B cell (primary cell): ENCODE data around the gene IFNK. TPM values are rescaled to one million over a fixed set of nuclear protein-coding genes. Genes with fewer than 3 reads are reported as not detected.

Source experiments
- ATAC-seq: fragments of 200-7000 bp; cut with Tn5 transposase; one replicate; pipeline ENCODE4 v1.10.0; 2021; ENCODE audit warnings: low read depth, mild to moderate bottlenecking, moderate number of reproducible peaks, moderate library complexity
- CTCF ChIA-PET: fragments of 350-600 bp; sonication (Branson Sonifier 250); formaldehyde crosslinking; loops from one replicate; lab custom pipeline; 2021; ENCODE audit warnings: antibody characterized with exemption, inconsistent platforms; lab: Charles Lee
- POLR2A ChIA-PET: fragments of 350-600 bp; sonication (Branson Sonifier 250); formaldehyde crosslinking; loops from one replicate; lab custom pipeline; 2021; ENCODE audit warnings: antibody characterized with exemption; lab: Charles Lee
- DNase-seq: peaks from one replicate; pipeline ENCODE4 v3.0.0; 2013
- H2AFZ ChIP-seq: 2 replicates; pipeline ENCODE4 v1.6.1; 2012; ENCODE audit warnings: mild to moderate bottlenecking, low read depth, low read length; ENCODE audit not compliant: insufficient read depth, poor library complexity, severe bottlenecking
- H3K27ac ChIP-seq, 2 donors: 1 replicate in 1 of 2; 2 replicates in 1 of 2; pipeline ENCODE4 v1.5.1; 2012 to 2013; ENCODE audit warnings: low read length in 2 of 2, mild to moderate bottlenecking in 2 of 2, moderate library complexity in 1 of 2
- H3K27me3 ChIP-seq, 4 experiments: fragments of 200-600 bp in 1 of 4; sonication (generic) in 1 of 4; replicated peaks in 1 of 4; 1 replicate in 2 of 4; 2 replicates in 2 of 4; pipeline versions ENCODE4 v1.6.1 to v1.7.0; 2013 to 2016; ENCODE audit warnings: low read length in 3 of 4, mild to moderate bottlenecking in 2 of 4, mixed read lengths in 1 of 4, moderate library complexity in 1 of 4; ENCODE audit not compliant: insufficient read depth in 4 of 4, control insufficient read depth in 3 of 4; ENCODE audit errors: control extremely low read depth in 1 of 4
- H3K36me3 ChIP-seq, 2 experiments: replicated peaks in 1 of 2; 1 replicate in 1 of 2; 2 replicates in 1 of 2; pipeline versions ENCODE4 v1.6.1 to v1.7.1; 2013; ENCODE audit warnings: low read length in 1 of 2; ENCODE audit not compliant: insufficient read depth in 2 of 2, control insufficient read depth in 1 of 2; ENCODE audit errors: control extremely low read depth in 1 of 2, extremely low read depth in 1 of 2
- H3K4me1 ChIP-seq, 2 donors: fragments of 200-600 bp in 1 of 2; sonication (generic) in 1 of 2; 1 replicate in 1 of 2; 2 replicates in 1 of 2; pipeline versions ENCODE4 v1.5.1 to v1.6.1; 2013 to 2017; ENCODE audit warnings: low read length in 2 of 2; ENCODE audit not compliant: control insufficient read depth in 2 of 2, insufficient read depth in 2 of 2
- H3K4me2 ChIP-seq: replicated peaks from 2 replicates; pipeline ENCODE3; 2012; ENCODE audit warnings: mild to moderate bottlenecking, low read depth, low read length; ENCODE audit not compliant: poor library complexity, severe bottlenecking
- H3K4me3 ChIP-seq, 5 experiments: fragments of 200-600 bp in 1 of 5; sonication (generic) in 1 of 5; 1 replicate in 3 of 5; 2 replicates in 2 of 5; pipeline versions ENCODE4 v1.5.1 to v1.7.0; 2011 to 2016; ENCODE audit warnings: low read length in 4 of 5, mild to moderate bottlenecking in 4 of 5, low read depth in 2 of 5, control low read depth in 1 of 5, moderate library complexity in 1 of 5; ENCODE audit not compliant: insufficient read depth in 1 of 5; ENCODE audit errors: control extremely low read depth in 1 of 5, extremely low read depth in 1 of 5
- H3K79me2 ChIP-seq: fragments of 200-600 bp; sonication (generic); one replicate; pipeline ENCODE4 v1.6.0; 2016; ENCODE audit warnings: low read length; ENCODE audit not compliant: control insufficient read depth, insufficient read depth
- H3K9ac ChIP-seq: fragments of 200-600 bp; sonication (generic); 2 replicates; pipeline ENCODE4 v1.6.1; 2017; ENCODE audit warnings: mild to moderate bottlenecking, low read length, moderate library complexity
- H3K9me3 ChIP-seq, 3 donors: one replicate each; pipeline versions ENCODE4 v1.6.1 to v1.7.1; 2013; ENCODE audit warnings: low read length in 2 of 3; ENCODE audit not compliant: control insufficient read depth in 2 of 3, insufficient read depth in 1 of 3; ENCODE audit errors: control extremely low read depth in 1 of 3
- H4K20me1 ChIP-seq: 2 replicates; pipeline ENCODE4 v1.6.0; 2012; ENCODE audit warnings: mild to moderate bottlenecking, low read length; ENCODE audit not compliant: insufficient read depth, control insufficient read depth, poor library complexity, severe bottlenecking
- H3K27ac Mint-ChIP-seq: one replicate; pipeline ENCODE4 v1.8.0; 2021; ENCODE audit warnings: mixed read lengths
- H3K27me3 Mint-ChIP-seq: one replicate; pipeline ENCODE4 v1.8.0; 2021; ENCODE audit warnings: mixed read lengths
- H3K4me1 Mint-ChIP-seq: one replicate; pipeline ENCODE4 v1.8.0; 2021; ENCODE audit warnings: mixed read lengths
- H3K4me3 Mint-ChIP-seq: one replicate; pipeline ENCODE4 v1.8.0; 2021; ENCODE audit warnings: mixed read lengths
- H3K9me3 Mint-ChIP-seq: one replicate; pipeline ENCODE4 v1.8.0; 2022; ENCODE audit warnings: mixed read lengths; ENCODE audit not compliant: insufficient read depth
- EZH2 ChIP-seq: IDR thresholded peaks from 2 replicates; pipeline ENCODE4 v1.6.1; 2012; ENCODE audit warnings: borderline replicate concordance, low read depth, mild to moderate bottlenecking, moderate library complexity, low read length; ENCODE audit not compliant: insufficient read depth, poor library complexity, severe bottlenecking
- WGBS: methylation state at CpG from one replicate; pipeline ENCODE4 v1.1.5; 2013; ENCODE audit warnings: missing lambda C conversion rate; ENCODE audit not compliant: insufficient coverage; 5-methylcytosine and 5-hydroxymethylcytosine counted together
- intact Hi-C: fragments of 100-400 bp; cut with micrococcal nuclease; formaldehyde crosslinking; loops from one replicate; pipeline ENCODE4 v1.10.0; 2022
- polyA plus RNA-seq: library from polyadenylated mRNA; depleted of rRNA; stranded (reverse); fragments of >200 nt; gene quantifications from 2 replicates; pipeline ENCODE4 v1.2.3, GENCODE V29; 2012
- total RNA-seq, 2 donors: library from RNA; stranded (reverse); fragments of 120-200 nt in 1 of 2; gene quantifications; 1 replicate in 1 of 2; 2 replicates in 1 of 2; pipeline versions ENCODE4 v1.2.3 to v1.2.4, GENCODE V29; 2013 to 2022
- TF ChIP-seq, protein P1 (sequence below): fragments of 200-600 bp; IDR thresholded peaks from one replicate; pipeline ENCODE4 v1.8.0; 2022; ENCODE audit warnings: antibody characterized with exemption, mild to moderate bottlenecking

Gene IFNK
- total and polyA plus RNA-seq, 2 donors (not counting 1 experiment from before 2014, with no cell fraction given), result not detected

- WGBS, result 70% methylated on average over 2 of the region's 5 CpGs
- H3K27ac ChIP-seq, result peak overlapping the region; percentile 28 to 60
- no peaks in the 10 kb centered on the region for H3K27me3 ChIP-seq
- peak overlapping the region; percentile 72 for H3K27ac Mint-ChIP-seq
- H3K9me3 Mint-ChIP-seq, result no peaks in the 10 kb centered on the region
- no peak overlapping the region for H3K4me3 ChIP-seq
- peak overlapping the region; percentile 63 for H3K4me3 Mint-ChIP-seq
- ChIA-PET CTCF (interaction anchor here (0.7 to 3.1 kb wide), 9 partner anchors 8 to 159 kb away, joined by 3 to 18 read pairs (median 4); partner anchors contain the start of gene MOB3B), POLR2A (interaction anchor here (0.6 kb wide), 2 partner anchors 17 to 21 kb away, joined by 5 read pairs; no protein-coding TSS in a partner anchor)
- no peaks in the 10 kb centered on the region for H3K27me3 Mint-ChIP-seq
- peaks cover 61% of the 10 kb centered on the region for H3K79me2 ChIP-seq
- H3K4me2 ChIP-seq, result peak overlapping the region; percentile 46
- TF ChIP-seq, protein P1, sequence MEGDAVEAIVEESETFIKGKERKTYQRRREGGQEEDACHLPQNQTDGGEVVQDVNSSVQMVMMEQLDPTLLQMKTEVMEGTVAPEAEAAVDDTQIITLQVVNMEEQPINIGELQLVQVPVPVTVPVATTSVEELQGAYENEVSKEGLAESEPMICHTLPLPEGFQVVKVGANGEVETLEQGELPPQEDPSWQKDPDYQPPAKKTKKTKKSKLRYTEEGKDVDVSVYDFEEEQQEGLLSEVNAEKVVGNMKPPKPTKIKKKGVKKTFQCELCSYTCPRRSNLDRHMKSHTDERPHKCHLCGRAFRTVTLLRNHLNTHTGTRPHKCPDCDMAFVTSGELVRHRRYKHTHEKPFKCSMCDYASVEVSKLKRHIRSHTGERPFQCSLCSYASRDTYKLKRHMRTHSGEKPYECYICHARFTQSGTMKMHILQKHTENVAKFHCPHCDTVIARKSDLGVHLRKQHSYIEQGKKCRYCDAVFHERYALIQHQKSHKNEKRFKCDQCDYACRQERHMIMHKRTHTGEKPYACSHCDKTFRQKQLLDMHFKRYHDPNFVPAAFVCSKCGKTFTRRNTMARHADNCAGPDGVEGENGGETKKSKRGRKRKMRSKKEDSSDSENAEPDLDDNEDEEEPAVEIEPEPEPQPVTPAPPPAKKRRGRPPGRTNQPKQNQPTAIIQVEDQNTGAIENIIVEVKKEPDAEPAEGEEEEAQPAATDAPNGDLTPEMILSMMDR, result no peak
- no peak for TF ChIP-seq EZH2
- DNase-seq (peak; percentile 36), ATAC-seq (no peak)
- H3K4me1 ChIP-seq, result peaks cover 74 to 83% of the 10 kb centered on the region in 2 donors
- H4K20me1 ChIP-seq, result no peaks in the 10 kb centered on the region
- intact Hi-C loops, result loop anchor here (1.0 to 5.0 kb wide), 2 partner anchors 39 to 112 kb away; no protein-coding TSS in a partner anchor
- no peaks in the 10 kb centered on the region for H3K36me3 ChIP-seq
- H3K4me1 Mint-ChIP-seq, result peaks cover 76% of the 10 kb centered on the region
- H3K9ac ChIP-seq, result no peak overlapping the region
- peaks cover 0 to under 1% (median 0%) of the 10 kb centered on the region in 3 donors for H3K9me3 ChIP-seq
- no peak overlapping the region for H2AFZ ChIP-seq
These were observed 34.8 kb upstream of the IFNK start for GRCh38 chr9:27489087-27489876.

DNA sequence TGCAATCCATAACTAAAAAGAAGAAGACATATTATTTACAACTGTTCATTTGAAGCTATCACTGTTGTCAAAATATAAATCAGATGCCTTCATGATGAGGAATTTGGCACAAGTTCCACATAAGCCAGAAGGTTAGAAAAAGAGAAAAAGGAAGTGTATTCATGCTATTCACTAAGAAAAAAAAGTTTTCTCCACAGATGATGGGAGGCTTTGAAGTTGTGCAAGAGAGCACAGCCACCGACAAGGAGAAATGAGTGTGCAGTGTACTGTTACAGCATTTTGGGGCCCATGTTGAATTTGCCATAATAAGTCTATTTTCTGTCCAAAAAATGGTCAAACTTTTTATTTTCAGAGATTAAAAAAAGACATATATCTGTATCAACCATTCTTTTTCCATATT lies 32.9 kb upstream of the IFNK start:
- Mint-ChIP-seq H3K4me3 (peak overlapping the region; percentile 42), H3K4me1 (peaks cover 63% of the 10 kb centered on the region), H3K9me3 (no peaks in the 10 kb centered on the region), H3K27ac (no peak overlapping the region), H3K27me3 (no peaks in the 10 kb centered on the region)
- TF ChIP-seq, protein P1, result no peak
- TF ChIP-seq EZH2, result no peak
- Histone ChIP-seq H2AFZ (no peak overlapping the region), H4K20me1 (no peaks in the 10 kb centered on the region), H3K27ac (peak overlapping the region in 1 of 2 donors; percentile 38), H3K4me2 (peak overlapping the region; percentile 46), H3K4me1 (peaks cover 56 to 64% of the 10 kb centered on the region in 2 donors), H3K36me3 (no peaks in the 10 kb centered on the region), H3K4me3 (no peak overlapping the region), H3K9ac (no peak overlapping the region), H3K27me3 (no peaks in the 10 kb centered on the region), H3K79me2 (peaks cover 78% of the 10 kb centered on the region), H3K9me3 (peaks cover 0 to 6% (median 0%) of the 10 kb centered on the region in 3 donors)
- DNase-seq, result peak; percentile 37
- peak; percentile 56 for ATAC-seq
- WGBS, result no CpG with 5 or more reads among the region's 1 CpG
- intact Hi-C loops, result no loop called here
- CTCF ChIA-PET, result interaction anchor here (1.4 kb wide), 1 partner anchor 38 kb away, joined by 4 read pairs; the partner anchor contains the start of gene MOB3B
- POLR2A ChIA-PET, result no interaction called here
